Tibial nerve (tissue), 4 donors: Measurements from ENCODE around the gene CDHR1.

Experiments used
- CTCF ChIP-seq, 5 experiments: fragments of 200-600 bp in 3 of 5; fragments of 450-650 bp in 2 of 5; sonication (generic) in 3 of 5; IDR thresholded peaks; one replicate each; pipeline ENCODE4 v1.5.1; 2016 to 2019; ENCODE audit warnings: antibody characterized with exemption in 5 of 5, mild to moderate bottlenecking in 3 of 5, moderate library complexity in 2 of 5
- EP300 ChIP-seq, 2 donors: sonication (generic); formaldehyde crosslinking; IDR thresholded peaks; one replicate each; pipeline ENCODE4 v1.6.1; 2017; ENCODE audit warnings: antibody characterized with exemption in 2 of 2, mild to moderate bottlenecking in 1 of 2
- POLR2A ChIP-seq, 2 donors: fragments of 450-650 bp; IDR thresholded peaks; one replicate each; pipeline ENCODE4 v1.6.1; 2017; ENCODE audit warnings: antibody characterized with exemption in 2 of 2, mild to moderate bottlenecking in 2 of 2, moderate library complexity in 2 of 2

- no peak for TF ChIP-seq CTCF (IDR thresholded peaks at IDR 0.05)
- TF ChIP-seq EP300 (IDR thresholded peaks at IDR 0.05): no peak
- TF ChIP-seq POLR2A (IDR thresholded peaks at IDR 0.05): no peak
Measured at GRCh38 chr10:84211566-84211965, 17.2 kb downstream of the CDHR1 start.
